ENCODE results near the gene ITGA11. TPM values are rescaled to one million over a fixed set of nuclear protein-coding genes. Genes with fewer than 3 reads are reported as not detected.

ITGA11 gene
- total RNA-seq, 5 donors from 2014 or later (not counting 1 experiment from before 2014, with no cell fraction given): 0.07 to 0.95 (median 0.18) TPM; not detected in 2

DNA sequence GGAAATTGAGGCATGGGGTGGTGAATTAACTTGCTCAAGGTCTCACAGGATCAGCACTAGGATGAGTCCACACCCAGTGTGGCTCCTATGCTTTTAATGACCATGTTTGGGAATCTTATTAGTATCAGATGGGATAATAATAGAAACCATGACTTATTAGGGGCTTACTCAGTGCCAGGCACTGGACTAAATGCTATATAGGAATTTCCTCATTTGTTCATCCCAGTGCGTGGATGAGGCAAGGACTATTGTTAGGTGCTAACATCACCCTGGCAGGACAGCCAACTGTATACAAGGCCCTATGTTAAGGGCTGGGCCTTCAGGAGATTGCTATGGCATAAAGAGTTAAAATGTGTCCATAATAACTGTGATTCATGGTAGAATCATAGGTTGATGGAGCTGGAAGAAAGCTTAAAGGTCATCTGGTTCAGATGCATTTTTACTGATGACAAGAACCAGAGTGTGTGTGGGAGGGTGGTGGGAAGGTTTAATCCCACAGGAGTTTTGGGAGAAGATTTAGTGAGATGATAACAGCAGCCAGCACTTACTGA is 159.2 kb downstream of the ITGA11 start:
- ChIA-PET POLR2A (no interaction called here), CTCF (no interaction called here)
- Histone ChIP-seq H3K9me3 (no peaks in the 10 kb centered on the region), H3K27me3 (replicated peaks in 1 of 2; ENCODE audit: control insufficient read depth in 2 of 2, extremely low read depth in 1 of 2, insufficient read depth in 2 of 2, low read length in 1 of 2) (no peaks in the 10 kb centered on the region), H3K36me3 (ENCODE audit: control insufficient read depth in 2 of 2, extremely low read depth in 1 of 2, insufficient read depth in 1 of 2, low read length in 1 of 2) (no peaks in the 10 kb centered on the region), H3K4me3 (ENCODE audit: control insufficient read depth in 1 of 2, extremely low read depth in 1 of 2, low read length in 1 of 2) (no peak overlapping the region), H3K27ac (ENCODE audit: low read length) (no peak overlapping the region), H3K4me1 (ENCODE audit: control insufficient read depth in 1 of 2, extremely low read depth in 1 of 2, insufficient read depth in 2 of 2, low read length in 2 of 2) (peaks cover 0 to 10% of the 10 kb centered on the region in 2 experiments)
- no peaks in the 10 kb centered on the region for H3K9me3 Mint-ChIP-seq
- WGBS (ENCODE audit: insufficient coverage): 100% methylated on average over 1 of the region's 1 CpG
- H3K4me1 Mint-ChIP-seq: peaks cover 12 to 17% (median 15%) of the 10 kb centered on the region in 3 donors
- no peak for DNase-seq
- ATAC-seq (replicated peaks in 1 of 4): no peak
- H3K27me3 Mint-ChIP-seq: no peaks in the 10 kb centered on the region
- no peaks in the 10 kb centered on the region for H3K36me3 Mint-ChIP-seq
- no peak overlapping the region for H3K4me3 Mint-ChIP-seq
- H3K27ac Mint-ChIP-seq: no peak overlapping the region

DNA sequence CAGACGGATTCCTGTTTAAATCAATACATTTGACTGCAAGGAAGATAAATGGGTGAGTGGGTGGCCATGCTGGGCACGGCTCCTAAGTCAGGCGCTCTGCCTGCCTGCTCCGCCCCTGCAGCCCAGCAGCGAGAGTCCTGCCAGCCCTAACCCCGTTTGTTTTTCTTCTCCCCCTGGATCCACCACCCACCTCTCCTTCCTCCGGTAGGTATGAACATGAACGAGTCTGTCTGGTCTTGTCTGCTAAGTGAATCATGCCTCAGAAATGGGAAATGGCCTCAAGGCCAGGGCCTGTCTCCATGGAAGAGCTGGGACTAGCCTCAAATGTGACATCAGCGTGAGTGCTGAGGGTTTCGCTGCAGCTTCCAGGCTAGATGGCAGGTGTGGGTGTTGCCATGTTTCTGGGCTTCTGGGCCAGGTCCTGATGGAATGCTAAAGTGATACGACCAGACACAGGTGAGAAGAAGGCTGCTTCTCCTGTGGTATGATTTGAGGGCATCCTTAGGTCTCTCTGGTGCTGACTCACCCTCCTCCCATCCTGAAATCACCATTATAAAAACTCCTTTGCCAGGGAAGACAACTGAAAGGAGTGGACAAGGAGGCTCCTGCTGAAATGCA is 160.0 kb downstream of the ITGA11 start:
- Histone ChIP-seq H3K27ac (ENCODE audit: low read length) (no peak overlapping the region), H3K36me3 (ENCODE audit: control insufficient read depth in 2 of 2, extremely low read depth in 1 of 2, insufficient read depth in 1 of 2, low read length in 1 of 2) (no peaks in the 10 kb centered on the region), H3K4me3 (ENCODE audit: control insufficient read depth in 1 of 2, extremely low read depth in 1 of 2, low read length in 1 of 2) (no peak overlapping the region), H3K9me3 (no peaks in the 10 kb centered on the region), H3K27me3 (replicated peaks in 1 of 2; ENCODE audit: control insufficient read depth in 2 of 2, extremely low read depth in 1 of 2, insufficient read depth in 2 of 2, low read length in 1 of 2) (peaks cover 2 to 4% of the 10 kb centered on the region in 2 experiments), H3K4me1 (ENCODE audit: control insufficient read depth in 1 of 2, extremely low read depth in 1 of 2, insufficient read depth in 2 of 2, low read length in 2 of 2) (peaks cover 0 to 5% of the 10 kb centered on the region in 2 experiments)
- ATAC-seq (replicated peaks in 1 of 4) (no peak), DNase-seq (no peak)
- CTCF ChIA-PET: no interaction called here
- H3K9me3 Mint-ChIP-seq: no peaks in the 10 kb centered on the region
- POLR2A ChIA-PET: no interaction called here
- no peak overlapping the region for H3K27ac Mint-ChIP-seq
- 73% methylated on average over 5 of the region's 11 CpGs for WGBS (ENCODE audit: insufficient coverage)
- H3K4me1 Mint-ChIP-seq: peaks cover 7 to 12% (median 9%) of the 10 kb centered on the region in 3 donors
- H3K36me3 Mint-ChIP-seq: no peaks in the 10 kb centered on the region
- no peak overlapping the region for H3K4me3 Mint-ChIP-seq
- H3K27me3 Mint-ChIP-seq: no peaks in the 10 kb centered on the region

DNA sequence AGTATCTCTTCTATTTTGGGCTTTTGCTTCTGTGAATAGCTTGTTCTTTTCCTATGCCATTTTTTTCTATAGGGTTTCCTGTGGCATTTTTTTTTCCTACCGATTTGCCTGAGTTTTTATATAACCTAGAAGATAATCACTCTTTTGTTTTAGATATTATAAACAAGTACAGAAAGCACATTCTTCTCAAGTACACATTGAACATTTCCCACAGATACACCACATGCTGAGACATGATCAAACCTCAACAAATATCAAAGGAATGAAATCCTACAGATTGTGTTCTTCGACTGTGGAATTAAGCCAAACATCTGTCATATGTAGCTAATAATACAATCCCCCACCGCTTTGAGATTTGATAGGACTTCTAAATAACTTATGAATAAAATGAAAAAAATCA is 163.6 kb downstream of the ITGA11 start:
- no CpG with 5 or more reads among the region's 3 CpGs for WGBS (ENCODE audit: insufficient coverage)
- Histone ChIP-seq H3K4me3 (ENCODE audit: control insufficient read depth in 1 of 2, extremely low read depth in 1 of 2, low read length in 1 of 2) (no peak overlapping the region), H3K9me3 (no peaks in the 10 kb centered on the region), H3K36me3 (ENCODE audit: control insufficient read depth in 2 of 2, extremely low read depth in 1 of 2, insufficient read depth in 1 of 2, low read length in 1 of 2) (no peaks in the 10 kb centered on the region), H3K27me3 (replicated peaks in 1 of 2; ENCODE audit: control insufficient read depth in 2 of 2, extremely low read depth in 1 of 2, insufficient read depth in 2 of 2, low read length in 1 of 2) (peaks cover 2 to 5% of the 10 kb centered on the region in 2 experiments), H3K4me1 (ENCODE audit: control insufficient read depth in 1 of 2, extremely low read depth in 1 of 2, insufficient read depth in 2 of 2, low read length in 2 of 2) (no peaks in the 10 kb centered on the region), H3K27ac (ENCODE audit: low read length) (no peak overlapping the region)
- ChIA-PET POLR2A (no interaction called here), CTCF (no interaction called here)
- H3K4me1 Mint-ChIP-seq: no peaks in the 10 kb centered on the region
- H3K4me3 Mint-ChIP-seq: no peak overlapping the region
- DNase-seq (no peak), ATAC-seq (replicated peaks in 1 of 4) (no peak)
- H3K36me3 Mint-ChIP-seq: no peaks in the 10 kb centered on the region
- H3K9me3 Mint-ChIP-seq: no peaks in the 10 kb centered on the region
- no peak overlapping the region for H3K27ac Mint-ChIP-seq
- H3K27me3 Mint-ChIP-seq: peaks cover 12 to 14% of the 10 kb centered on the region in 2 donors

DNA sequence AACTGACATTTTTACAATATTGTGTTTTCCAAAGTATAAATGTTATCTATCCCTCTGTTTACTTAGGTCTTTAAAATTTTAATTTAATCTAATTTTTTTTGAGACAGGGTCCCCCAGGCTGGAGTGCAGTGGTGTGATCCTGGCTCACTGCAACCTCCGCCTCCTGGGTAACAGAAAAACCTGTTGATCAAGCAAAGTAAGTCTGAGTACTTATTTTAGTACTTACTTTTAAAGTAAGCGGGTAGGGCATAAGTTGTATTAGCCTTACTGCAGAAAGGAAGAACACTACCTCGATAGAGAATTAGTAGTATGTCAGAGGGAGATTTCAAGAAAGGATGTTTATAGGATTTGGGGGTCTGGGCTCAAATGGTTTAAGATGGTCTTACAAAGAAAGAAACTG is 166.3 kb downstream of the ITGA11 start:
- H3K4me3 Mint-ChIP-seq: no peak overlapping the region
- H3K4me1 ChIP-seq (ENCODE audit: control insufficient read depth in 1 of 2, extremely low read depth in 1 of 2, insufficient read depth in 2 of 2, low read length in 2 of 2): no peaks in the 10 kb centered on the region
- no peak for ATAC-seq (replicated peaks in 1 of 4)
- CTCF ChIA-PET: no interaction called here
- no peaks in the 10 kb centered on the region for H3K36me3 ChIP-seq (ENCODE audit: control insufficient read depth in 2 of 2, extremely low read depth in 1 of 2, insufficient read depth in 1 of 2, low read length in 1 of 2)
- no peak overlapping the region for H3K27ac Mint-ChIP-seq
- POLR2A ChIA-PET: interaction anchor here in 1 of 2 donors (0.6 kb wide), 1 partner anchor 17 kb away, joined by 5 read pairs; no protein-coding TSS in a partner anchor
- H3K9me3 ChIP-seq: no peaks in the 10 kb centered on the region
- no peak for DNase-seq
- peaks cover 14 to 16% of the 10 kb centered on the region in 2 donors for H3K27me3 Mint-ChIP-seq
- H3K4me3 ChIP-seq (ENCODE audit: control insufficient read depth in 1 of 2, extremely low read depth in 1 of 2, low read length in 1 of 2): no peak overlapping the region
- H3K9me3 Mint-ChIP-seq: no peaks in the 10 kb centered on the region
- H3K36me3 Mint-ChIP-seq: no peaks in the 10 kb centered on the region
- WGBS (ENCODE audit: insufficient coverage): 85% methylated on average over 2 of the region's 3 CpGs
- no peak overlapping the region for H3K27ac ChIP-seq (ENCODE audit: low read length)
- peaks cover 2 to 5% of the 10 kb centered on the region in 2 experiments for H3K27me3 ChIP-seq (replicated peaks in 1 of 2; ENCODE audit: control insufficient read depth in 2 of 2, extremely low read depth in 1 of 2, insufficient read depth in 2 of 2, low read length in 1 of 2)
- H3K4me1 Mint-ChIP-seq: no peaks in the 10 kb centered on the region

DNA sequence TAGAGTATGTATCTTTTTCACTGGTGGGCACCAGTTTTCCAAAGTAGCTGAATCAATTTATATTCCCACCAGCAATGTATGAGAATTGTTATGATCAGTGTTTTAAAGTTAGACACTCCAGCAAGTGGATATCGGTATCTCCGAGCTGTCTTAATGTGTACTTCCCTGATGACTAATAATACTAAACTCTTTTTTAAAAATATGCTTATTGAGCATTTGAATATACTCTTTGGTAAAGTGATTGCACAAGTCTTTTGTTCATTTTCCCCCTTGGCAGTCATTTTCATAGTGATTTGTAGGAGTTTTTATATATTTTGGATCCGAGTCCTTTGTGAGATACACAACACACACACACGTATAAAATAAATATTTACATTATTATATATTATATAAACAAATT is 166.9 kb downstream of the ITGA11 start:
- Histone ChIP-seq H3K4me3 (ENCODE audit: control insufficient read depth in 1 of 2, extremely low read depth in 1 of 2, low read length in 1 of 2) (no peak overlapping the region), H3K27me3 (replicated peaks in 1 of 2; ENCODE audit: control insufficient read depth in 2 of 2, extremely low read depth in 1 of 2, insufficient read depth in 2 of 2, low read length in 1 of 2) (peaks cover 2 to 6% of the 10 kb centered on the region in 2 experiments), H3K4me1 (ENCODE audit: control insufficient read depth in 1 of 2, extremely low read depth in 1 of 2, insufficient read depth in 2 of 2, low read length in 2 of 2) (no peaks in the 10 kb centered on the region), H3K36me3 (ENCODE audit: control insufficient read depth in 2 of 2, extremely low read depth in 1 of 2, insufficient read depth in 1 of 2, low read length in 1 of 2) (no peaks in the 10 kb centered on the region), H3K9me3 (no peaks in the 10 kb centered on the region), H3K27ac (ENCODE audit: low read length) (no peak overlapping the region)
- Mint-ChIP-seq H3K36me3 (no peaks in the 10 kb centered on the region), H3K4me3 (no peak overlapping the region), H3K4me1 (no peaks in the 10 kb centered on the region), H3K9me3 (no peaks in the 10 kb centered on the region), H3K27ac (no peak overlapping the region), H3K27me3 (peaks cover 14 to 16% of the 10 kb centered on the region in 2 donors)
- DNase-seq (no peak), ATAC-seq (replicated peaks in 1 of 4) (no peak)
- no CpG with 5 or more reads among the region's 4 CpGs for WGBS (ENCODE audit: insufficient coverage)
- ChIA-PET CTCF (no interaction called here), POLR2A (no interaction called here)

DNA sequence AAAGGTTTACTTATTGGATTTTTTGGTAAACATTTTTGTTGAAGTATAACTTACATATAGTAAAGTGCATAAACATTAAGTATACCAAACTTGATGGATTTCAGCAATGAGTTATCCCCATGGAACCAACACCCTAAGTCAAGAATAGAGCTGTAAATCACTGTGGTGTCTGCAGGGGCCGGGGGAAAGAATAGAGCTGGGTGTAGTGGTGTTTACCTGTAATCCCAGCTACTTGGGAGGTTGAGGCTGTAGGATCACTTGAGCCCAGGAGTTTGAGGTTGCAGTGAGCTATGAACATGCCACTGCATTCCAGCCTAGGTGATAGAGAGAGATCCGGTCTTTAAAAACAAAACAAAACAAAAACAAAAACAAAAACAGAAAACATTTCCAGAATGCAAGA is 167.7 kb downstream of the ITGA11 start:
- ChIA-PET CTCF (interaction anchor here (0.6 to 0.8 kb wide), 2 partner anchors 14 to 16 kb away, joined by 3 to 4 read pairs; no protein-coding TSS in a partner anchor), POLR2A (no interaction called here)
- Histone ChIP-seq H3K27ac (ENCODE audit: low read length) (no peak overlapping the region), H3K9me3 (no peaks in the 10 kb centered on the region), H3K36me3 (ENCODE audit: control insufficient read depth in 2 of 2, extremely low read depth in 1 of 2, insufficient read depth in 1 of 2, low read length in 1 of 2) (no peaks in the 10 kb centered on the region), H3K4me3 (ENCODE audit: control insufficient read depth in 1 of 2, extremely low read depth in 1 of 2, low read length in 1 of 2) (no peak overlapping the region), H3K4me1 (ENCODE audit: control insufficient read depth in 1 of 2, extremely low read depth in 1 of 2, insufficient read depth in 2 of 2, low read length in 2 of 2) (peaks cover 2% of the 10 kb centered on the region in 2 experiments), H3K27me3 (replicated peaks in 1 of 2; ENCODE audit: control insufficient read depth in 2 of 2, extremely low read depth in 1 of 2, insufficient read depth in 2 of 2, low read length in 1 of 2) (peaks cover 2 to 7% of the 10 kb centered on the region in 2 experiments)
- Mint-ChIP-seq H3K9me3 (no peaks in the 10 kb centered on the region), H3K27me3 (peaks cover 14 to 16% of the 10 kb centered on the region in 2 donors), H3K4me3 (no peak overlapping the region), H3K27ac (no peak overlapping the region), H3K4me1 (peaks cover 1 to 6% (median 4%) of the 10 kb centered on the region in 3 donors), H3K36me3 (no peaks in the 10 kb centered on the region)
- no peak for DNase-seq
- no peak for ATAC-seq (replicated peaks in 1 of 4)
- WGBS (ENCODE audit: insufficient coverage): no CpG with 5 or more reads among the region's 2 CpGs
